Measurements from ENCODE around the gene FRMPD2. TPM values are rescaled to one million over a fixed set of nuclear protein-coding genes. Genes with fewer than 3 reads are reported as not detected.
"Not testable (repeated sequence)": the region's sequence is repeated elsewhere in the genome, so short reads cannot be mapped to it uniquely, and the experiment has no call there.

Gene FRMPD2
- polyA plus RNA-seq, 2 of the 4 experiments (the other 2 are of a cell fraction) = 0.13 to 0.15 TPM

- Histone ChIP-seq H3K9me3 (no peaks in the 10 kb centered on the region), H3K4me2 (no peak overlapping the region), H3K4me3 (no peak overlapping the region), H3K27ac (no peak overlapping the region), H3K4me1 (peaks cover 17% of the 10 kb centered on the region)
- DNase-seq (ENCODE audit: low read depth in 1 of 2, low spot score in 1 of 2) (no peak), ATAC-seq (no peak), FAIRE-seq (no peak)
- POLR2A ChIA-PET = no interaction called here
- TF ChIP-seq HDAC2 (IDR thresholded peaks at IDR 0.05) (no peak), NR3C1 (IDR thresholded peaks at IDR 0.05) (no peak)
- WGBS (ENCODE audit: missing lambda C conversion rate) = 87% methylated on average over 9 of the region's 9 CpGs
- CTCF ChIA-PET = no interaction called here
Measured at GRCh38 chr10:48192881-48193450, 81.5 kb downstream of the FRMPD2 start.

GRCh38 chr10:48187713-48188485 lies 86.6 kb downstream of the FRMPD2 start:
- 50% methylated on average over 10 of the region's 10 CpGs for WGBS (ENCODE audit: missing lambda C conversion rate)
- ChIA-PET POLR2A (no interaction called here), CTCF (no interaction called here)
- DNase-seq (ENCODE audit: low read depth in 1 of 2, low spot score in 1 of 2) (no peak), ATAC-seq (peak; percentile 9 to 43; a peak in 3 of 6 replicates), FAIRE-seq (no peak)
- H3K4me3 ChIP-seq = no peak overlapping the region
- TF ChIP-seq JUNB (IDR thresholded peaks at IDR 0.05) = no peak
- TF ChIP-seq HDAC2 (IDR thresholded peaks at IDR 0.05) = no peak
- TF ChIP-seq RCOR1 (IDR thresholded peaks at IDR 0.05; ENCODE audit: low read depth, low read length) = no peak
- no peak for TF ChIP-seq BCL3 (IDR thresholded peaks at IDR 0.05)
- H3K4me2 ChIP-seq = no peak overlapping the region
- no peaks in the 10 kb centered on the region for H3K9me3 ChIP-seq
- no peak overlapping the region for H3K27ac ChIP-seq
- no peaks in the 10 kb centered on the region for H3K4me1 ChIP-seq

GRCh38 chr10:48187126-48187525 lies 87.4 kb downstream of the FRMPD2 start:
- no peak overlapping the region for H3K27ac ChIP-seq
- WGBS (ENCODE audit: missing lambda C conversion rate) = 51% methylated on average over 7 of the region's 7 CpGs
- ChIA-PET POLR2A (no interaction called here), CTCF (interaction anchor here (1.0 to 1.1 kb wide), 2 partner anchors 15 to 29 kb away, joined by 3 to 6 read pairs; no protein-coding TSS in a partner anchor)
- no peak overlapping the region for H3K4me2 ChIP-seq
- no peak overlapping the region for H3K4me3 ChIP-seq
- H3K4me1 ChIP-seq = no peaks in the 10 kb centered on the region
- TF ChIP-seq SMC3 (IDR thresholded peaks at IDR 0.05) (no peak), NR3C1 (IDR thresholded peaks at IDR 0.05) (no peak), HES2 (IDR thresholded peaks at IDR 0.05) (no peak), CTCF (IDR thresholded peaks at IDR 0.05) (no peak), ZNF302 (CRISPR knock-in tag; IDR thresholded peaks at IDR 0.05) (no peak), JUNB (IDR thresholded peaks at IDR 0.05) (no peak), ZFP36 (IDR thresholded peaks at IDR 0.05; ENCODE audit: borderline replicate concordance, partially characterized antibody) (no peak), ESRRA (IDR thresholded peaks at IDR 0.05; ENCODE audit: borderline replicate concordance, low read length) (no peak), E2F6 (IDR thresholded peaks at IDR 0.05; ENCODE audit: borderline replicate concordance, low read depth) (no peak), FOSL2 (IDR thresholded peaks at IDR 0.05) (no peak), FOSL2 (CRISPR knock-in tag; IDR thresholded peaks at IDR 0.05) (no peak), MAX (IDR thresholded peaks at IDR 0.05) (no peak), PHF8 (IDR thresholded peaks at IDR 0.05; ENCODE audit: borderline replicate concordance, low read depth) (no peak), CHD2 (IDR thresholded peaks at IDR 0.05; ENCODE audit: low read length, partially characterized antibody) (no peak), RARB (CRISPR knock-in tag; IDR thresholded peaks at IDR 0.05) (no peak), EP300 (IDR thresholded peaks at IDR 0.05) (no peak), POLR2AphosphoS2 (conservative IDR thresholded peaks at IDR 0.05; ENCODE audit: low read length) (no peak)
- no peak for ATAC-seq
- no peak for FAIRE-seq
- no peaks in the 10 kb centered on the region for H3K9me3 ChIP-seq
- DNase-seq (ENCODE audit: low read depth in 1 of 2, low spot score in 1 of 2) = no peak

GRCh38 chr10:48186264-48186804 lies 88.2 kb downstream of the FRMPD2 start:
- CTCF ChIA-PET = interaction anchor here (1.0 to 1.1 kb wide), 2 partner anchors 15 to 29 kb away, joined by 3 to 6 read pairs; no protein-coding TSS in a partner anchor
- FAIRE-seq; DNase-seq (ENCODE audit: low read depth in 1 of 2, low spot score in 1 of 2); H3K9me3 ChIP-seq; H3K4me1 ChIP-seq; POLR2A ChIA-PET; H3K4me2 ChIP-seq; H3K4me3 ChIP-seq; ATAC-seq; H3K27ac ChIP-seq: not testable (repeated sequence)
- WGBS (ENCODE audit: missing lambda C conversion rate) = 79% methylated on average over 9 of the region's 9 CpGs

All from A549 (cell line).